Activated CD8-positive, alpha-beta T cell treated with anti-CD3 and anti-CD28 coated beads for 36 hours (primary cell): ENCODE measurements around the gene CNBD2. TPM values are rescaled to one million over a fixed set of nuclear protein-coding genes. Genes with fewer than 3 reads are reported as not detected.
"Not testable (repeated sequence)": the region's sequence is repeated elsewhere in the genome, so short reads cannot be mapped to it uniquely, and the experiment has no call there.

Source experiments
- ATAC-seq: fragments of 200-7000 bp; cut with Tn5 transposase; one replicate; pipeline ENCODE4 v1.10.0; 2021; ENCODE audit warnings: mild to moderate bottlenecking, moderate library complexity
- CTCF ChIA-PET: fragments of 350-600 bp; sonication (Branson Sonifier 250); formaldehyde crosslinking; loops from one replicate; lab custom pipeline; 2021; ENCODE audit warnings: antibody characterized with exemption; lab: Charles Lee
- POLR2A ChIA-PET: fragments of 350-600 bp; sonication (Branson Sonifier 250); formaldehyde crosslinking; loops from one replicate; lab custom pipeline; 2021; ENCODE audit warnings: antibody characterized with exemption; lab: Charles Lee
- DNase-seq: peaks from one replicate; pipeline ENCODE4 v3.0.0-alpha.2; 2020
- H3K27ac Mint-ChIP-seq: one replicate; pipeline ENCODE4 v1.8.0; 2021; ENCODE audit warnings: mild to moderate bottlenecking, mixed read lengths
- H3K27me3 Mint-ChIP-seq: one replicate; pipeline ENCODE4 v1.8.0; 2021; ENCODE audit warnings: mixed read lengths
- H3K36me3 Mint-ChIP-seq: one replicate; pipeline ENCODE4 v1.8.0; 2021; ENCODE audit warnings: low read depth, mixed read lengths
- H3K4me1 Mint-ChIP-seq: one replicate; pipeline ENCODE4 v1.8.0; 2021; ENCODE audit warnings: low read depth, mixed read lengths
- H3K4me3 Mint-ChIP-seq: one replicate; pipeline ENCODE4 v1.8.0; 2021; ENCODE audit warnings: mild to moderate bottlenecking, moderate library complexity, mixed read lengths
- H3K9me3 Mint-ChIP-seq: one replicate; pipeline ENCODE4 v1.8.0; 2021; ENCODE audit warnings: mixed read lengths
- CTCF ChIP-seq: fragments of 200-600 bp; IDR thresholded peaks from one replicate; pipeline ENCODE4 v1.8.0; 2022; ENCODE audit warnings: antibody characterized with exemption, mild to moderate bottlenecking
- intact Hi-C: fragments of 100-400 bp; cut with micrococcal nuclease; formaldehyde crosslinking; loops from one replicate; pipeline ENCODE4 v1.10.0; 2022
- total RNA-seq, 2 experiments: library from RNA; stranded (reverse); gene quantifications; one replicate each; pipeline ENCODE4 v1.2.3, GENCODE V29; 2021

CNBD2 gene
- total RNA-seq, 2 experiments from 2014 or later: 4.9 to 6.1 TPM

- peak; percentile 90 for DNase-seq
- H3K27me3 Mint-ChIP-seq: peaks cover 5% of the 10 kb centered on the region
- ATAC-seq: peak; percentile 99
- H3K9me3 Mint-ChIP-seq: no peaks in the 10 kb centered on the region
- ChIA-PET CTCF (interaction anchor here (1.0 to 1.9 kb wide), 4 partner anchors 27 to 111 kb away, joined by 3 to 8 read pairs (median 6); partner anchors contain the start of gene SCAND1), POLR2A (interaction anchor here (0.7 to 1.9 kb wide), 5 partner anchors 13 to 171 kb away, joined by 3 to 5 read pairs (median 3); partner anchors contain the start of genes AAR2 and SCAND1)
- no peaks in the 10 kb centered on the region for H3K36me3 Mint-ChIP-seq
- H3K4me3 Mint-ChIP-seq: peak overlapping the region; percentile 82
- intact Hi-C loops: no loop called here
- H3K27ac Mint-ChIP-seq: no peak overlapping the region
- peaks cover 2% of the 10 kb centered on the region for H3K4me1 Mint-ChIP-seq
- no peak for TF ChIP-seq CTCF
Observed at GRCh38 chr20:36064658-36065426, 96.5 kb downstream of the CNBD2 start.

GRCh38 chr20:36065427-36065998, 97.1 kb downstream of the CNBD2 start:
- no peaks in the 10 kb centered on the region for H3K9me3 Mint-ChIP-seq
- intact Hi-C loops: no loop called here
- no peaks in the 10 kb centered on the region for H3K36me3 Mint-ChIP-seq
- peak overlapping the region; percentile 82 for H3K4me3 Mint-ChIP-seq
- H3K27ac Mint-ChIP-seq: no peak overlapping the region
- CTCF ChIA-PET: interaction anchor here (1.0 to 1.9 kb wide), 5 partner anchors 26 to 111 kb away, joined by 3 to 8 read pairs (median 4); partner anchors contain the start of gene SCAND1
- peaks cover 5% of the 10 kb centered on the region for H3K27me3 Mint-ChIP-seq
- POLR2A ChIA-PET: interaction anchor here (1.5 to 1.9 kb wide), 2 partner anchors 27 to 111 kb away, joined by 5 read pairs; partner anchors contain the start of gene SCAND1
- peaks cover 2% of the 10 kb centered on the region for H3K4me1 Mint-ChIP-seq
- no peak for TF ChIP-seq CTCF
- no peak for ATAC-seq
- DNase-seq: no peak

GRCh38 chr20:36066777-36067176, 98.4 kb downstream of the CNBD2 start:
- POLR2A ChIA-PET: no interaction called here

GRCh38 chr20:36068526-36068925, 100.1 kb downstream of the CNBD2 start:
- CTCF ChIA-PET, ATAC-seq, H3K4me3 Mint-ChIP-seq, H3K27ac Mint-ChIP-seq, H3K9me3 Mint-ChIP-seq, H3K4me1 Mint-ChIP-seq, POLR2A ChIA-PET, H3K36me3 Mint-ChIP-seq, DNase-seq, intact Hi-C loops, H3K27me3 Mint-ChIP-seq: not testable (repeated sequence)

More at GRCh38 chr20:36066777-36067176, 98.4 kb downstream of the CNBD2 start:
- ATAC-seq (no peak), DNase-seq (no peak)
- Mint-ChIP-seq H3K4me3 (no peak overlapping the region), H3K27ac (no peak overlapping the region), H3K9me3 (no peaks in the 10 kb centered on the region), H3K27me3 (peaks cover 5% of the 10 kb centered on the region), H3K36me3 (no peaks in the 10 kb centered on the region), H3K4me1 (peaks cover 2% of the 10 kb centered on the region)
- TF ChIP-seq CTCF: no peak
- intact Hi-C loops: no loop called here
- CTCF ChIA-PET: no interaction called here

- no peaks in the 10 kb centered on the region for H3K4me1 Mint-ChIP-seq
- no peak for DNase-seq
- peaks cover 5% of the 10 kb centered on the region for H3K27me3 Mint-ChIP-seq
- H3K4me3 Mint-ChIP-seq: no peak overlapping the region
- no peaks in the 10 kb centered on the region for H3K9me3 Mint-ChIP-seq
- ChIA-PET POLR2A (interaction anchor here (0.6 kb wide), 1 partner anchor 29 kb away, joined by 3 read pairs; no protein-coding TSS in a partner anchor), CTCF (interaction anchor here (0.5 to 1.5 kb wide), 2 partner anchors 68 to 77 kb away, joined by 3 to 5 read pairs; no protein-coding TSS in a partner anchor)
- intact Hi-C loops: no loop called here
- no peaks in the 10 kb centered on the region for H3K36me3 Mint-ChIP-seq
- ATAC-seq: no peak
- H3K27ac Mint-ChIP-seq: no peak overlapping the region
- TF ChIP-seq CTCF: no peak
Observed at GRCh38 chr20:36070451-36070850, 102.1 kb downstream of the CNBD2 start.
